GM19397 (cell line): ENCODE data around the gene MINDY1.

Experiments used
- ATAC-seq: cut with Tn5 transposase; IDR thresholded peaks from one replicate; pipeline ENCODE4 v1.9.1; 2021; ENCODE audit warnings: mild to moderate bottlenecking, moderate library complexity; ENCODE audit not compliant: unreplicated experiment

Gene MINDY1

DNA sequence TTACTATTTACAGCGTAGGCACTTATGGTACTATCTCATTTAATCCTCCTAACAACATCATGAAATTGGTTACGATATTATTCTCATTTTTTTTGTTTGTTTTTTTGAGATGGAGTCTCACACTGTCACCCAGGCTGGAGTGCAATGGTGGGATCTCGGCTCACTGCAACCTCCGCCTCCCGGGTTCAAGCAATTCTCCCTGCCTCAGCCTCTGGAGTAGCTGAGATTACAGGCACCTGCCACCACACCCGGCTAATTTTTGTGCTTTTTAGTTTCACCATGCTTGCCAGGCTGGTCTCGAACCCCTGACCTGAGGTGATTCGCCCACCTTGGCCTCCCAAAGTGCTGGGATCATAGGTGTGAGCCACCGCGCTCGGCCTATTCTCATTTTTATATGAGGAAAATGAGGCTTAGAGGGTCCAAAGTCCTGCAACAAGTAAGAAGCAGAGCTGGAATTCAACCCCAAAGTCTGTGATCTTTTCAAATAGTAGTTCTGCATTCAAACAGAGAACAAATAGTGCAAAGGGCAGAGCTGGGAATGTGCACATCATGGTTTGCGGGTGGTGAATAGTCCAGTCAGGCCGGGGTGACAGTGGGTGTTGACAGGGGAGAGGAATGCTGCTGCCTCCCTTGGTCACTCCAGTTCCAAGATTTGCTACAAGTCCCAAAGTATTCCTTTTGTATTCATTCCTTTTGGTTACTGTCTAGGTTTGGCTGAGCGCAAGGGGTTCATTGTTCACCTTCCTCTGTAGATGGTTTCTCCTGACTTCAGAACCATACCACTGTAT lies 6.2 kb upstream of the MINDY1 start:
- no peak for ATAC-seq

DNA sequence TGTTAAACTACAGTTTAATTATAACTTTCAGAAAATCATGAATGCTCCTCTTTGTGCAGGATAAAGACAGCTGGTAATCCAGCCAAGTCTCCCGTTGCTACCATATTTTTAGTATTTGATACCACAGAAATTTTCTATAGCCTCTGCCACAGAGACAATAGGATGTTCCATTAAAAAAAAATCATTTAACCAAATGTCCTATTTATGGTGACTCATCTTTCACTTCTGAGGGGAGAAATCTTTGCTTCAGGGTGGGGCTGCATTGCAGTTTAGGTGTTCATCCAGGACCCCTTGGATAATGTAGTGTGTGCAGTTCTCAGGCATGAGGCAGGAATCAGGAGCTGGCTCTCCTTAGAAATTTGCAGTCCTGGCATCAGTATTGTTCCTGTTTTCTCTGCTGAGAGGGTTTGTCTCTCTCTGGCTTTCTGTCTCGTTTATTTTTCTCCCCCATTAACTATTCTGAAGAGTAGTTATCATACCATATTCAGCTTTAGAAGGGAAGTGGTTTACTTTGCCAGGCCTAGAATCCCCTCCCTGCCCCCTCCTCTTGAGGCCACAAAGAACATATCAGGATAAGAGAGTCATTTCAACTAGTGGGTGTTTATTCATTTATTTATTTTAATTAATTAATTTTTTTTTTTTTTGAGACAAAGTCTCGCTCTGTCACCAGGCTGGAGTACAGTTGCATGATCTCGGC lies 4.6 kb upstream of the MINDY1 start:
- ATAC-seq: no peak

DNA sequence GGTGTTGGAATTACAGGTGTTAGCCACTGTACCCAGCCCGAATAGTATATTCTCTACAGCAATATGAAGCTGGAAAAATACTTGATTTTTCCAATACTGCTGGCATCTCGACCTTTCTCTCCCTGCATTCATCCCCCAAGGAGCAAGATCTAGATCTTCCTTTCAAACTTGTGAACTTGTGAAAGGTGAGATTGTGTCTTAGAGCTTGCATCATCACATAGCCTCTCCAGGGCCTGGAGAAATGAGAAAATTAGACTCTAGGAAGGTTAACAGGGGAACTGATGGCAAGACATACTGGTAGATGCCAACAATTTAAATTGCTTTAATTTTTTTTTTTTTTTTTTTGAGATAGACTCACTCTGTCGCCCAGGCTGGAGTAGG lies 3.6 kb upstream of the MINDY1 start:
- no peak for ATAC-seq

DNA sequence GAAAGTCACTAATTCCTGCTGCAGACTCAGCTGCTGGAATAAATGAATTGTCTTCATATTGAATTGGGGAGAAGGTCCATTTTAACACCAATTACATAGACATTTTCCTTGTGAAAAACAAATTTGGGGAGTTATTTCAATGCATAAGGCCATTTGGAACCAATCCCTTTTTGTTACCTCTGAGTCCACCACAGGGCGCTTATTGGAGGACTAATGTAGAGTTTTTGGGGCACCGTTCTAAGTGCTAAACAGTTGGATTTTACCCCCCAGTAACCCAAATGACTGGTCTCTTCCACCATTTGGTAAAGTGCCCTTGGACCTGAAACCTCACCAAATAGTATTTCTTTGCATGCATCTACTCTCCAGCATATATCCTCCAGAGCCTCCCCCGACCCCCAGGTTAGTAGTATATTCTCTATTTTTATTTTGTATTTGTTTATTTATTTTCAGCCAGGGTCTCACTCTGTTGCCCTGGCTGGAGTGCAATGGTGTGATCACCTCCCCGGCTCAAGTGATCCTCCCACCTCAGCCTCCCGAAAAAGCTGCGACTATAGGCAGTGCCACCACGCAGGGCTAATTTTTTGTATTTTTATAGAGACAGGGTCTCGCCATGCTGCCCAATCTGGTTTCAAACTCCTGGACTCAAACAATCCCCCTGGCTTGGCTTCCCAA lies 3.1 kb upstream of the MINDY1 start:
- ATAC-seq: no peak

GRCh38 chr1:151009206-151009587 lies 2.5 kb upstream of the MINDY1 start:
- no peak for ATAC-seq

GRCh38 chr1:151008244-151009205 lies 1.8 kb upstream of the MINDY1 start, which contains the start of gene PRUNE1:
TSS of gene PRUNE1 (plus strand) at chr1:151008449. CDS start at chr1:151008633, 184 bp downstream.
- ATAC-seq: peak; percentile 84

GRCh38 chr1:151007853-151008243 lies 1.1 kb upstream of the MINDY1 start:
- no peak for ATAC-seq

DNA sequence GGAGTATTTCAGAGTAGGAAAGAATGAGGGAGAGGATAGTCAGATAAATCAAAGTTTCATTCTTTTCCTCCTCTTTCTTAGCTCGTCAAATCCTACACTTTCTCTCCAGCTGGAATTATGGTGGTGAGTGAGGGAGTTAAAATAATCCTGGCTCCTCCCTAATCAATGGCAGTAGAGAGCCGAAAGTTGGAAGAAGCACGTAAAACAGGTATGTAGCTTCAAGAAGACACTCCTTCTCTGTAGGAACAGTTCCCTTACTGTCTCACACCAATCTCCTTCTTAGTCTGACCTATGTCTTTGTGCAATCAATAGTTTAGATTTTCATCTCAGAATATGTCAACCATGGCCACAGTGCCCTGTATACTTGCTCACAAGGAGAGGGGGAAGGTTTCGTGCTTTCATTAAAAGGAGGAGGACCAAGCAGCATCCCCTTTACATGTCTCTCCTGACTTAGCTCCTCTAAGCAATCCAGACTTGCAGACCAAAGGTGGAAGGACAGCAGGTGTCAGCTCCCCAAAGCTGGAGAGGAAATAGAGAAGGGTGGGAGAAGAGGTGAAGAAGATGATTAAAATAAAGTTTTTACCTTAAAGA lies 878 bp downstream of the MINDY1 start:
- no peak for ATAC-seq

GRCh38 chr1:151003180-151003579 lies 3.5 kb downstream of the MINDY1 start:
- ATAC-seq: no peak

DNA sequence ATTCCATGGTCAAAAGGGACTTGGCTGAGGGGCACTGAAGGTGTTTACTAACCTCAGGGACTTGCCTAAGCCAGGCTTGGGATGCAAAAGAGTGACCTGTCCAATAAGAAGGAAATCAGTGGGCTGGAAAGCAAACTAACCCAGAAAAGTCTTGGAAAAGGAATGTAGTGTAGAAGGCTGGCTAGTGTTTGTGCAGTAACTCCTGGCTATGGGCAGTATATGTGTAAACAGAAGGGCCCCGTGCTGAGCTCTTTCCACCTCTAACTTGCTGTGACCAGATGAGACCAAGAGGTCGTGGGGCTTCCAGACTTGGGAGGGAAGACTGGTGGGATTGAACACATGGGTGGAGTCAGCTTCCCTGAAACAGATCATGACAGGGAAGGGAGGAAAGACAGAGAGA lies 4.1 kb downstream of the MINDY1 start:
- no peak for ATAC-seq

GRCh38 chr1:151002051-151002450 lies 4.7 kb downstream of the MINDY1 start:
- no peak for ATAC-seq

DNA sequence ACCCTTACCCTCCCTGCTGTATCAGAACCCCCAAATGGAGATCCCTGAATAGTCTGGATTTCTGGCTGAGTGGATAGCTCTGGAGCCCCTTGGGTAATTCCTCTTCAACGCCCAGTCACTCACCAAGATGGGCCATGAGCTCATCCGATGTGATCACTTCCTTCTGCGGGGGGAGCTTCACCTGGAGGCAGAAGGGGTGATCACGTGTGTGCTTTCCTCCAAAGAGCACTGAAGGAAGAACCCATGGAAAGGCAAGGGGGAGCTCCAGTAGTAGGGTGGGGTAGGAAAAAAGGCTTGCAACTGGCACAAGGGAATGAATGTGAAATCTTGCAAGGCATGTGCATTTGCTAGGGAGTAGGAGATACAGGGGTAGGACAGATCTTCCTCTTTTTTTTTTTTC lies 5.1 kb downstream of the MINDY1 start:
- no peak for ATAC-seq

- ATAC-seq: no peak
Observed at GRCh38 chr1:151000408-151000807, 6.3 kb downstream of the MINDY1 start.

DNA sequence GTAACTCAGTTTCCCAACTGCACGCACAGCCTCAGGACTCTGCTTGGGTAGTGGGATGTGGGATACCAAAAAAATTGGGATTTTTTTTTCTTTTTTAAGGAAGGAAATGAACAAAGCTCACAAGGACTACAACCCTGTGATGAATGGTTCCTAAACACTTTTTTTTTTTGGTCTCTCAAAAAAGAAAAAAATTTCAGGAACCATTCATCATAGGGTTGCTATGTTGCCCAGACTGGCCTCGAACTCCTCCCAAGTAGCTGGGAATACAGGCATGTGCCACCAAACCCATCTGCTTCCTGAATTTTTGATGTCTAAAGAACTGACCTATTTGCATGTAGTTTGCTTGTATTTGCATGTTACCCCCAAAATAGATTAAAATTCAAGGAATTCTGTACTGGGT lies 6.8 kb downstream of the MINDY1 start:
- ATAC-seq: no peak

- no peak for ATAC-seq
Observed at GRCh38 chr1:150999051-150999674, 7.5 kb downstream of the MINDY1 start.

DNA sequence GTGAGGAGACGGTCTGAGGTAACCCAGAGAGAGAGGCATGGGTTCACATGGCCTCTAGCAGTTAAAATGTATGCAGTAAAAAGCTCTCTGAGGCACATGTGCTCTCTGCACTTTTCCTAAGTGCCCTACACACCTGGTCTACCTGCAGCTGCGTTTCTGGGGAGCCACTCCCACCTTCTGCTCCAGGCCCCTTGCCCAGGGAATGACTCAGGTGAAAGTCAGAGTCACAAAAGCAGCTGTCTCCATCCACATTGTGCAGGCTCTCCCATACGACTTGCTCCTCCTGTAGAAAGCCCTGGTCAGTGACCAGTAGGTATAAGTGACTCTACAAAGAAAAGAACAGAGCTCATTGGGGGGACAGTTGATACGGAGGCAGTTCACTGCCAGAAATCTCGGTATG lies 8.8 kb downstream of the MINDY1 start:
- no peak for ATAC-seq

DNA sequence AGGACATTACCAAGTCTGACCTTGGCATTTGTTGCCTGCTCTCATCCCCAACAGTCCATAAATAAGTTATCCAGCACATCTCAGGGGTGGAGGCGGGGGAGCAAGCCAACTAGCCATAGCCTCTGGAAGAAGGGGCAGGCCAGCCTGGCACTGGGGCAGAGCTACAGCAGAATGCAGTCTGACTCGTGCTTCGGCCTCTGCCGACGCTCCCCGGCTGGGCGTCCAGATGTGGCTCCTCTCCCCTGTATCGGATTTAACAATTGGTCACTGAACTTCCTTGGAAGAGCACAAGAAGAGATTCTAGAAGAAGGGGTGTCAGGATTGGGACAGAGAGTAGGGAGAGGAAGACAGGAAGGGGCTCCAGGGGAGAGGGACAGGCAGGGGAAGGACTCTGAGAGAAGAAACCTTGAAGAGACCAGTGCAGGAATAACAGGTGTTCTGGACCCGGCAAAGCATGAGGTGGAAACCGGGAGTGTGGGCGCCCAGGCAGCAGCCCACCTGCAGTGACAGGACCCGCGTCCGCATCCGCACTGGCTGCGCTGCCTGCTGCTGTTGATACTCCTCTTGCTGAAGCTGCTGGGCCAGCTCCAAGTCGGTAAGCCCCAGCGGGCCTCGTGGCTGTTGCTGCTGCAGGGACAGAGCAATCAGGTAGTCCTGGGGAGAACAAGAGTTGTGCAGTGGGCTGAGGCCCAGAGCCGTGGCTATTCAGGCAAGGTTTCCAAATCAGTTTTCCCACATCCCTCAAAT lies 9.4 kb downstream of the MINDY1 start:
- no peak for ATAC-seq

- ATAC-seq: no peak
Observed at GRCh38 chr1:150995896-150996295, 10.8 kb downstream of the MINDY1 start.

DNA sequence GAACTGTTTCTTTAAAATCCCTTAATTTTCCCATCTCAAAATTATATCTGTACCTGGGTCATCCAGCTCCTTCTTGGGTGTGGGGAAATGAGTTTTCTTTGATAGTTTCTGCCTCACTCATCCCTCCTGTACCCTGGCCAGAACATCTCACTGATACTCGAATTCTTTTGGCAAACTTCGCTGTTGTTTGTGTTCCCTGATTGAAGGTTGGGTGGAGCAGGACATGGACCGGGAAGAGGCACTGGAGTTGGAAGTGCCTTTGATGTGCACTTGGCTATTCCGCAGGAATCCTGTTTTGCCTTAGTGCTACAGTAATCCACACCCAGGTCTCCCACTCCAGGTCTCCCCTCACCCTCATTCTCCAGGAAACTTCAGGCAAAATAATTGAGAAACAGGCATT lies 11.2 kb downstream of the MINDY1 start:
- no peak for ATAC-seq
